GM12878 (cell line): ENCODE measurements around the gene CD248.

Source experiments
- BACH1 ChIP-seq: fragments of 450-650 bp; IDR thresholded peaks from 2 replicates; pipeline ENCODE4 v1.6.1; 2017; ENCODE audit warnings: mild to moderate bottlenecking, borderline replicate concordance
- EP300 ChIP-seq, 2 experiments: fragments of 150-350 bp in 1 of 2; IDR thresholded peaks; 2 replicates each; pipeline ENCODE4 v1.6.1; 2011 to 2012; ENCODE audit warnings: low read depth in 2 of 2, low read length in 2 of 2, borderline replicate concordance in 1 of 2, improper control_type of control experiment in 1 of 2, inconsistent platforms in 1 of 2; ENCODE audit not compliant: control insufficient read depth in 1 of 2
- KAT2A ChIP-seq: conservative IDR thresholded peaks from 2 replicates; pipeline ENCODE4 v1.6.1; 2011; ENCODE audit warnings: low read depth, low read length; ENCODE audit not compliant: control insufficient read depth
- NR2F1 ChIP-seq: fragments of 450-650 bp; conservative IDR thresholded peaks from 2 replicates; pipeline ENCODE4 v1.6.1; 2017; ENCODE audit warnings: mild to moderate bottlenecking
- POLR2A ChIP-seq: IDR thresholded peaks from 2 replicates; pipeline ENCODE4 v1.6.1; 2011; ENCODE audit warnings: low read depth, mild to moderate bottlenecking, low read length
- RAD21 ChIP-seq: IDR thresholded peaks from 2 replicates; pipeline ENCODE4 v1.6.1; 2011; ENCODE audit warnings: mild to moderate bottlenecking, low read depth, low read length, moderate library complexity; ENCODE audit not compliant: insufficient read depth
- SP1 ChIP-seq: IDR thresholded peaks from one replicate; pipeline ENCODE4 v1.6.1; 2011; ENCODE audit warnings: low read depth, low read length
- TF ChIP-seq, protein P1 (sequence below), 3 experiments: IDR thresholded peaks in 2 of 3; conservative IDR thresholded peaks in 1 of 3; 2 replicates each; pipeline ENCODE4 v1.5.1; 2011; ENCODE audit warnings: low read depth in 3 of 3, low read length in 3 of 3, mild to moderate bottlenecking in 3 of 3, control low read depth in 2 of 3, moderate library complexity in 2 of 3, inconsistent platforms in 1 of 3, mixed read lengths in 1 of 3; ENCODE audit not compliant: control insufficient read depth in 2 of 3, insufficient read depth in 1 of 3; ENCODE audit errors: extremely low read depth in 1 of 3
- TF ChIP-seq, protein P2 (sequence below): IDR thresholded peaks from 2 replicates; pipeline ENCODE4 v1.6.1; 2011; ENCODE audit warnings: low read depth, mild to moderate bottlenecking, low read length, moderate library complexity, borderline replicate concordance; ENCODE audit errors: extremely low read depth

DNA sequence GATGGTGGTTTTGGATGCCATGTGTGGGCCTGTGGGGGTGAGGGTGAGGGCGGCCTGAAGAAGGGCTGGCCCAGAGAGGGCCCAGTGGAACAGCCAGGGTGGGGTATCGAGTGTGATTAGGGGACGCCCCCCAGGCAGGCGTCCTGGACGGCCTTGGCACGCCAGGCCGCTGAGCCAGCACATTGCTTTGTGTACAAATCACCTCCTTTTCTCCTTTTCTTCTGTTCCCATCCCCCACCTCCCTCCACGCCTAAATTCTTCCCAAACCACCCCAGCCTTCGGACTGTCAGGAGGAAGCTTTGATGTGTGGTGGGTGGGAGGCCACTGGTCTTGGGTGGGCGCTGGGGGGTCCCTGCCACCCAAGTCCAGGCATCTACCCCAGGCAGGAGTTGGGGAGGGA, 7.8 kb upstream of the CD248 start:
- TF ChIP-seq RAD21, result no peak
- no peak for TF ChIP-seq SP1
- TF ChIP-seq NR2F1, result no peak
- TF ChIP-seq, protein P1, sequence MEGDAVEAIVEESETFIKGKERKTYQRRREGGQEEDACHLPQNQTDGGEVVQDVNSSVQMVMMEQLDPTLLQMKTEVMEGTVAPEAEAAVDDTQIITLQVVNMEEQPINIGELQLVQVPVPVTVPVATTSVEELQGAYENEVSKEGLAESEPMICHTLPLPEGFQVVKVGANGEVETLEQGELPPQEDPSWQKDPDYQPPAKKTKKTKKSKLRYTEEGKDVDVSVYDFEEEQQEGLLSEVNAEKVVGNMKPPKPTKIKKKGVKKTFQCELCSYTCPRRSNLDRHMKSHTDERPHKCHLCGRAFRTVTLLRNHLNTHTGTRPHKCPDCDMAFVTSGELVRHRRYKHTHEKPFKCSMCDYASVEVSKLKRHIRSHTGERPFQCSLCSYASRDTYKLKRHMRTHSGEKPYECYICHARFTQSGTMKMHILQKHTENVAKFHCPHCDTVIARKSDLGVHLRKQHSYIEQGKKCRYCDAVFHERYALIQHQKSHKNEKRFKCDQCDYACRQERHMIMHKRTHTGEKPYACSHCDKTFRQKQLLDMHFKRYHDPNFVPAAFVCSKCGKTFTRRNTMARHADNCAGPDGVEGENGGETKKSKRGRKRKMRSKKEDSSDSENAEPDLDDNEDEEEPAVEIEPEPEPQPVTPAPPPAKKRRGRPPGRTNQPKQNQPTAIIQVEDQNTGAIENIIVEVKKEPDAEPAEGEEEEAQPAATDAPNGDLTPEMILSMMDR (IDR thresholded peaks at IDR 0.05 in 2 of 3, conservative IDR thresholded peaks at IDR 0.05 in 1 of 3; ENCODE audit: control insufficient read depth in 2 of 3, extremely low read depth in 1 of 3, insufficient read depth in 1 of 3, low read depth in 3 of 3, low read length in 3 of 3), result no peak
- TF ChIP-seq, protein P2, sequence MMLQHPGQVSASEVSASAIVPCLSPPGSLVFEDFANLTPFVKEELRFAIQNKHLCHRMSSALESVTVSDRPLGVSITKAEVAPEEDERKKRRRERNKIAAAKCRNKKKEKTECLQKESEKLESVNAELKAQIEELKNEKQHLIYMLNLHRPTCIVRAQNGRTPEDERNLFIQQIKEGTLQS, result no peak
- TF ChIP-seq POLR2A, result no peak
- no peak for TF ChIP-seq EP300 (IDR thresholded peaks at IDR 0.05; ENCODE audit: borderline replicate concordance in 1 of 2, control insufficient read depth in 1 of 2, low read depth in 2 of 2, low read length in 2 of 2)
- TF ChIP-seq BACH1, result no peak
- TF ChIP-seq KAT2A, result no peak
